ENCODE data around the gene MRPL52. TPM values are rescaled to one million over a fixed set of nuclear protein-coding genes. Genes with fewer than 3 reads are reported as not detected.
"Not testable (repeated sequence)": the region's sequence is repeated elsewhere in the genome, so short reads cannot be mapped to it uniquely, and the experiment has no call there.

The MRPL52 gene
- total and polyA plus RNA-seq, 2 experiments from 2014 or later = 44.3 to 230 TPM

- no peak for TF ChIP-seq EZH2 (IDR thresholded peaks at IDR 0.05; ENCODE audit: insufficient read depth, poor library complexity, severe bottlenecking)
- TF ChIP-seq EZH2phosphoT487 (IDR thresholded peaks at IDR 0.05; ENCODE audit: insufficient read depth, low read depth) = no peak
- H3F3A ChIP-seq (ENCODE audit: insufficient read depth) = peaks cover 21% of the 10 kb centered on the region
- in situ Hi-C loops (cut with MboI) = loop anchor here (10.0 kb wide), 1 partner anchor 290 kb away; no protein-coding TSS in a partner anchor
- no peak overlapping the region for H3K27ac ChIP-seq
- no peaks in the 10 kb centered on the region for H3K36me3 ChIP-seq (ENCODE audit: low read depth)
- H3K4me2 ChIP-seq (ENCODE audit: unreplicated experiment) = no peak overlapping the region
- H2AFZ ChIP-seq = no peak overlapping the region
- DNase-seq = no peak
- no peaks in the 10 kb centered on the region for H3K27me3 ChIP-seq (replicated peaks; ENCODE audit: insufficient read depth)
- H3K79me2 ChIP-seq (ENCODE audit: insufficient read depth) = no peaks in the 10 kb centered on the region
- no peak overlapping the region for H3K9ac ChIP-seq
- H4K20me1 ChIP-seq (ENCODE audit: insufficient read depth) = no peaks in the 10 kb centered on the region
- H3K4me1 ChIP-seq (ENCODE audit: insufficient read depth) = peaks cover 25% of the 10 kb centered on the region
- no peak overlapping the region for H3K4me3 ChIP-seq
- no peaks in the 10 kb centered on the region for H3K9me3 ChIP-seq (ENCODE audit: low read depth)
- WGBS, 2 experiments (ENCODE audit: low coverage in 1 of 2, low lambda C conversion rate in 2 of 2, missing lambda C conversion rate in 2 of 2) = 85 to 87% methylated on average over 8 of the region's 8 CpGs
- no peaks in the 10 kb centered on the region for H3K9me2 ChIP-seq (ENCODE audit: insufficient read depth)
These were observed 25.5 kb downstream of the MRPL52 start for GRCh38 chr14:22854963-22855724.

GRCh38 chr14:22856428-22856827 lies 26.7 kb downstream of the MRPL52 start:
- WGBS, 2 experiments (ENCODE audit: low coverage in 1 of 2, low lambda C conversion rate in 2 of 2, missing lambda C conversion rate in 2 of 2) = 99 to 100% methylated on average over 5 of the region's 5 CpGs
- no peak overlapping the region for H3K9ac ChIP-seq
- H2AFZ ChIP-seq = no peak overlapping the region
- in situ Hi-C loops (cut with MboI) = loop anchor here (10.0 kb wide), 1 partner anchor 292 kb away; no protein-coding TSS in a partner anchor
- H3K79me2 ChIP-seq (ENCODE audit: insufficient read depth) = no peaks in the 10 kb centered on the region
- H3K4me1 ChIP-seq (ENCODE audit: insufficient read depth) = peaks cover 15% of the 10 kb centered on the region
- TF ChIP-seq EZH2phosphoT487 (IDR thresholded peaks at IDR 0.05; ENCODE audit: insufficient read depth, low read depth) (no peak), EZH2 (IDR thresholded peaks at IDR 0.05; ENCODE audit: insufficient read depth, poor library complexity, severe bottlenecking) (no peak)
- peaks cover 14% of the 10 kb centered on the region for H3F3A ChIP-seq (ENCODE audit: insufficient read depth)
- H3K27me3 ChIP-seq (replicated peaks; ENCODE audit: insufficient read depth) = no peaks in the 10 kb centered on the region
- H3K4me2 ChIP-seq (ENCODE audit: unreplicated experiment) = no peak overlapping the region
- H4K20me1 ChIP-seq (ENCODE audit: insufficient read depth) = no peaks in the 10 kb centered on the region
- H3K9me2 ChIP-seq (ENCODE audit: insufficient read depth) = no peaks in the 10 kb centered on the region
- no peak overlapping the region for H3K27ac ChIP-seq
- H3K9me3 ChIP-seq (ENCODE audit: low read depth) = no peaks in the 10 kb centered on the region
- no peak overlapping the region for H3K4me3 ChIP-seq
- no peaks in the 10 kb centered on the region for H3K36me3 ChIP-seq (ENCODE audit: low read depth)
- DNase-seq = no peak

- H3K4me1 ChIP-seq (ENCODE audit: insufficient read depth); H3K4me2 ChIP-seq (ENCODE audit: unreplicated experiment); H2AFZ ChIP-seq; H3K36me3 ChIP-seq (ENCODE audit: low read depth); H3K27me3 ChIP-seq (replicated peaks; ENCODE audit: insufficient read depth); H3K9me2 ChIP-seq (ENCODE audit: insufficient read depth); H3K27ac ChIP-seq; H3K9ac ChIP-seq; DNase-seq; H3K4me3 ChIP-seq; H4K20me1 ChIP-seq (ENCODE audit: insufficient read depth); in situ Hi-C loops (cut with MboI); H3K9me3 ChIP-seq (ENCODE audit: low read depth); H3F3A ChIP-seq (ENCODE audit: insufficient read depth); H3K79me2 ChIP-seq (ENCODE audit: insufficient read depth): not testable (repeated sequence)
- 26 to 27% methylated on average over 3 of the region's 3 CpGs for WGBS, 2 experiments (ENCODE audit: low coverage in 1 of 2, low lambda C conversion rate in 2 of 2, missing lambda C conversion rate in 2 of 2)
These were observed 30.7 kb downstream of the MRPL52 start for GRCh38 chr14:22860377-22860776.

- Histone ChIP-seq H3K9me2 (ENCODE audit: insufficient read depth) (no peaks in the 10 kb centered on the region), H3K9ac (no peak overlapping the region), H4K20me1 (ENCODE audit: insufficient read depth) (no peaks in the 10 kb centered on the region), H3K9me3 (ENCODE audit: low read depth) (no peaks in the 10 kb centered on the region), H3K4me1 (ENCODE audit: insufficient read depth) (no peaks in the 10 kb centered on the region), H3K4me3 (no peak overlapping the region), H3K27ac (no peak overlapping the region), H3F3A (ENCODE audit: insufficient read depth) (no peaks in the 10 kb centered on the region), H3K4me2 (ENCODE audit: unreplicated experiment) (no peak overlapping the region), H3K27me3 (replicated peaks; ENCODE audit: insufficient read depth) (no peaks in the 10 kb centered on the region), H3K79me2 (ENCODE audit: insufficient read depth) (no peaks in the 10 kb centered on the region), H3K36me3 (ENCODE audit: low read depth) (no peaks in the 10 kb centered on the region), H2AFZ (no peak overlapping the region)
- in situ Hi-C loops (cut with MboI) = no loop called here
- DNase-seq = no peak
- TF ChIP-seq EZH2phosphoT487 (IDR thresholded peaks at IDR 0.05; ENCODE audit: insufficient read depth, low read depth) (no peak), EZH2 (IDR thresholded peaks at IDR 0.05; ENCODE audit: insufficient read depth, poor library complexity, severe bottlenecking) (no peak)
These were observed 32.0 kb downstream of the MRPL52 start for GRCh38 chr14:22861651-22862050.

GRCh38 chr14:22864979-22865378 lies 35.3 kb downstream of the MRPL52 start:
- no peak overlapping the region for H3K4me2 ChIP-seq (ENCODE audit: unreplicated experiment)
- no peaks in the 10 kb centered on the region; the same call in 1 of the 2 replicates for H3K4me1 ChIP-seq (ENCODE audit: insufficient read depth)
- no peaks in the 10 kb centered on the region for H3K9me3 ChIP-seq (ENCODE audit: low read depth)
- H3K9ac ChIP-seq = no peak overlapping the region
- H3K9me2 ChIP-seq (ENCODE audit: insufficient read depth) = no peaks in the 10 kb centered on the region
- H3K4me3 ChIP-seq = no peak overlapping the region
- no peaks in the 10 kb centered on the region for H3F3A ChIP-seq (ENCODE audit: insufficient read depth)
- WGBS, 2 experiments (ENCODE audit: low coverage in 1 of 2, low lambda C conversion rate in 2 of 2, missing lambda C conversion rate in 2 of 2) = 68% methylated on average over 4 of the region's 4 CpGs
- no peaks in the 10 kb centered on the region for H4K20me1 ChIP-seq (ENCODE audit: insufficient read depth)
- in situ Hi-C loops (cut with MboI) = no loop called here
- no peak for TF ChIP-seq EZH2phosphoT487 (IDR thresholded peaks at IDR 0.05; ENCODE audit: insufficient read depth, low read depth)
- TF ChIP-seq EZH2 (IDR thresholded peaks at IDR 0.05; ENCODE audit: insufficient read depth, poor library complexity, severe bottlenecking) = no peak
- no peaks in the 10 kb centered on the region for H3K27me3 ChIP-seq (replicated peaks; ENCODE audit: insufficient read depth)
- H3K79me2 ChIP-seq (ENCODE audit: insufficient read depth) = no peaks in the 10 kb centered on the region
- no peak overlapping the region for H2AFZ ChIP-seq
- no peak overlapping the region for H3K27ac ChIP-seq
- no peak for DNase-seq
- no peaks in the 10 kb centered on the region for H3K36me3 ChIP-seq (ENCODE audit: low read depth)

Data from GM23248 (cell line).